HepG2 (cell line): Measurements from ENCODE around the gene JPH4. TPM values are rescaled to one million over a fixed set of nuclear protein-coding genes. Genes with fewer than 3 reads are reported as not detected.
A peak's percentile ranks its signal among the peaks of the same experiment; 100 is the strongest.

Experiments
- ATAC-seq: fragments of 200-7000 bp; cut with Tn5 transposase; 3 replicates; pipeline ENCODE4 v1.9.1; 2020; ENCODE audit warnings: mild to moderate bottlenecking, moderate library complexity
- BruUV-seq: library from RNA; stranded (reverse); fragments of 400-500 nt; replicated peaks from 2 replicates; lab custom pipeline; 2021; lab: Mats Ljungman, UMichigan
- CTCF ChIA-PET: fragments of 300-600 bp; formaldehyde crosslinking; extraction: SDS; loops from one replicate; lab custom pipeline; 2021; ENCODE audit warnings: low total read pairs, inconsistent platforms, low intra/inter-chr PET ratio; lab: Yijun Ruan, JAX
- POLR2A ChIA-PET: fragments of 350-600 bp; sonication (Branson Sonifier 250); formaldehyde crosslinking; loops from one replicate; lab custom pipeline; 2020; ENCODE audit warnings: antibody characterized with exemption, inconsistent platforms; lab: Yijun Ruan, JAX
- DNase-seq: peaks from one replicate; pipeline ENCODE4 v3.0.0-alpha.2; 2015; ENCODE audit warnings: low spot score
- FAIRE-seq: peaks from 3 replicates; lab custom pipeline; 2011; peaks lifted over from hg19 to GRCh38; lab: Jason Lieb, UNC
- H2AFZ ChIP-seq: one replicate; pipeline ENCODE4 v1.6.1; 2011; ENCODE audit warnings: low read length, inconsistent platforms
- H3K27ac ChIP-seq: fragments of 300-600 bp; 3 replicates; pipeline ENCODE4 v1.8.0; 2011; ENCODE audit warnings: mixed run types, mild to moderate bottlenecking, mixed read lengths, low read length, inconsistent platforms; ENCODE audit not compliant: insufficient read depth; ENCODE audit errors: extremely low read length
- H3K27me3 ChIP-seq, 2 experiments: fragments of 200-600 bp in 1 of 2; 2 replicates in 1 of 2; 3 replicates in 1 of 2; pipeline versions ENCODE4 v1.6.0 to v1.8.0; 2011; ENCODE audit warnings: low read length in 2 of 2, mild to moderate bottlenecking in 2 of 2, moderate library complexity in 2 of 2, inconsistent platforms in 1 of 2; ENCODE audit not compliant: insufficient read depth in 2 of 2, control insufficient read depth in 1 of 2
- H3K36me3 ChIP-seq, 2 experiments: fragments of 200-600 bp in 1 of 2; replicated peaks in 1 of 2; 2 replicates in 1 of 2; 3 replicates in 1 of 2; pipeline versions ENCODE4 v1.5.1 to v1.8.0; 2011; ENCODE audit warnings: low read length in 2 of 2, inconsistent platforms in 1 of 2; ENCODE audit not compliant: insufficient read depth in 2 of 2, control insufficient read depth in 1 of 2
- H3K4me1 ChIP-seq: 2 replicates; pipeline ENCODE4 v1.5.1; 2012; ENCODE audit warnings: low read length, inconsistent platforms; ENCODE audit not compliant: insufficient read depth
- H3K4me2 ChIP-seq: 2 replicates; pipeline ENCODE4 v1.6.0; 2011; ENCODE audit warnings: low read depth, low read length, inconsistent platforms
- H3K4me3 ChIP-seq, 3 experiments: fragments of 200-600 bp in 1 of 3; sonication (generic), shearing (Covaris generic) in 1 of 3; replicated peaks in 1 of 3; 2 replicates each; pipeline ENCODE4 v1.5.1; 2011 to 2016; ENCODE audit warnings: low read length in 3 of 3, inconsistent platforms in 2 of 3, low read depth in 2 of 3, mild to moderate bottlenecking in 2 of 3, control low read depth in 1 of 3, mixed read lengths in 1 of 3; ENCODE audit not compliant: insufficient read depth in 1 of 3
- H3K79me2 ChIP-seq: one replicate; pipeline ENCODE4 v1.6.1; 2011; ENCODE audit warnings: low read length, inconsistent platforms; ENCODE audit not compliant: insufficient read depth
- H3K9ac ChIP-seq: 2 replicates; pipeline ENCODE4 v1.6.0; 2011; ENCODE audit warnings: mild to moderate bottlenecking, low read depth, low read length, inconsistent platforms; ENCODE audit not compliant: insufficient read depth
- H3K9me3 ChIP-seq: 2 replicates; pipeline ENCODE4 v1.5.1; 2012; ENCODE audit warnings: mild to moderate bottlenecking, low read length
- H4K20me1 ChIP-seq: 2 replicates; pipeline ENCODE4 v1.6.0; 2011; ENCODE audit warnings: inconsistent platforms, mild to moderate bottlenecking, low read length, moderate library complexity; ENCODE audit not compliant: insufficient read depth
- AGO2 ChIP-seq: fragments of 200-400 bp; formaldehyde crosslinking; optimal IDR thresholded peaks from 2 replicates; pipeline ENCODE3; 2017; ENCODE audit warnings: mild to moderate bottlenecking, low read depth, low read length, moderate library complexity
- ATF7 ChIP-seq, 2 experiments: fragments of 450-650 bp in 1 of 2; sonication (generic) in 1 of 2; formaldehyde crosslinking in 1 of 2; IDR thresholded peaks; 2 replicates each; pipeline versions ENCODE4 v1.4.0 to v1.6.1; 2016 to 2020; ENCODE audit warnings: antibody characterized with exemption in 1 of 2, mild to moderate bottlenecking in 1 of 2, missing genetic modification reagents in 1 of 2
- NFKB2 ChIP-seq: sonication (generic); formaldehyde crosslinking; IDR thresholded peaks from 2 replicates; pipeline ENCODE4 v1.4.0; 2020; ENCODE audit warnings: missing genetic modification reagents, borderline replicate concordance
- NRL ChIP-seq: sonication (generic); formaldehyde crosslinking; IDR thresholded peaks from 2 replicates; pipeline ENCODE4 v1.5.0; 2020; ENCODE audit warnings: missing genetic modification reagents, mild to moderate bottlenecking, moderate library complexity, borderline replicate concordance
- PHB2 ChIP-seq: fragments of 450-650 bp; IDR thresholded peaks from 2 replicates; pipeline ENCODE4 v1.6.1; 2018; ENCODE audit not compliant: partially characterized antibody
- POLR2AphosphoS5 ChIP-seq: IDR thresholded peaks from 2 replicates; pipeline ENCODE4 v1.6.1; 2012; ENCODE audit warnings: low read depth, low read length
- SIN3A ChIP-seq: IDR thresholded peaks from 2 replicates; pipeline ENCODE4 v1.6.1; 2011; ENCODE audit warnings: low read depth, mild to moderate bottlenecking, control low read depth, low read length, borderline replicate concordance
- ZFYVE20 ChIP-seq: sonication (generic); formaldehyde crosslinking; IDR thresholded peaks from 2 replicates; pipeline ENCODE4 v1.8.0; 2023; ENCODE audit warnings: low read depth, mild to moderate bottlenecking, moderate library complexity, missing genetic modification reagents, borderline replicate concordance
- ZNF138 ChIP-seq: sonication (generic); formaldehyde crosslinking; IDR thresholded peaks from 2 replicates; pipeline ENCODE4 v1.5.0; 2020; ENCODE audit warnings: mild to moderate bottlenecking, low read depth, missing genetic modification reagents
- ZNF446 ChIP-seq: sonication (generic); formaldehyde crosslinking; IDR thresholded peaks from 2 replicates; pipeline ENCODE4 v1.5.0; 2020; ENCODE audit warnings: mild to moderate bottlenecking, missing genetic modification reagents
- WGBS: methylation state at CpG from one replicate; pipeline ENCODE4 v1.1.6; 2017; ENCODE audit warnings: low lambda C conversion rate; 5-methylcytosine and 5-hydroxymethylcytosine counted together
- in situ Hi-C: cut with HindIII; loops from 2 replicates; pipeline ENCODE4 v1.10.0; 2017; ENCODE audit warnings: low pct_unique_long_range_greater_than_20kb; ENCODE audit not compliant: extremely low pct_ligation_motif_present
- intact Hi-C: fragments of 100-400 bp; cut with micrococcal nuclease; formaldehyde crosslinking; loops from one replicate; pipeline ENCODE4 v1.10.0; 2022; ENCODE audit not compliant: unreplicated experiment
- polyA plus RNA-seq, 8 experiments: library from polyadenylated mRNA; depleted of rRNA in 3 of 8; stranded (reverse) in 7 of 8; unstranded in 1 of 8; fragments of >200 nt; fragmentation: Illumina TruSeq in 4 of 8; extraction: Trizol in 4 of 8; gene quantifications; 2 replicates each; pipeline versions ENCODE4 v1.2.1 to v1.2.3, GENCODE V29; 2011 to 2016; ENCODE audit warnings: low read depth in 4 of 8, missing spikeins in 1 of 8, mixed read lengths in 1 of 8; ENCODE audit not compliant: insufficient read depth in 1 of 8
- total RNA-seq, 5 experiments: library from RNA; depleted of rRNA; stranded (reverse); fragments of >200 nt; fragmentation: Illumina TruSeq; extraction: Trizol; gene quantifications; 2 replicates each; pipeline ENCODE4 v1.2.3, GENCODE V29; 2016; ENCODE audit warnings: low read depth in 1 of 5
- TF ChIP-seq, protein P1 (sequence below): sonication (generic); formaldehyde crosslinking; IDR thresholded peaks from 2 replicates; pipeline ENCODE4 v1.9.0; 2022; ENCODE audit warnings: missing genetic modification reagents, mild to moderate bottlenecking, borderline replicate concordance
- TF ChIP-seq, protein P2 (sequence below): sonication (generic); formaldehyde crosslinking; IDR thresholded peaks from 2 replicates; pipeline ENCODE4 v1.8.1; 2023; ENCODE audit warnings: mild to moderate bottlenecking, moderate library complexity, missing genetic modification reagents
- TF ChIP-seq, protein P3 (sequence below): sonication (generic); IDR thresholded peaks from 2 replicates; pipeline ENCODE4 v1.6.1; 2016; ENCODE audit warnings: low read depth, borderline replicate concordance
- TF ChIP-seq, protein P4 (sequence below): IDR thresholded peaks from 2 replicates; pipeline ENCODE4 v1.6.1; 2016; ENCODE audit warnings: missing biosample characterization, missing genetic modification reagents, low read depth
- TF ChIP-seq, protein P5 (sequence below): sonication (generic); formaldehyde crosslinking; IDR thresholded peaks from 2 replicates; pipeline ENCODE4 v1.8.0; 2022; ENCODE audit warnings: missing genetic modification reagents, low read depth, mild to moderate bottlenecking, borderline replicate concordance

Gene JPH4
- total and polyA plus RNA-seq, 2 of the 13 experiments (the other 11 are each of a cell fraction or from before 2014, with no cell fraction given), result 0.08 to 0.22 TPM

DNA sequence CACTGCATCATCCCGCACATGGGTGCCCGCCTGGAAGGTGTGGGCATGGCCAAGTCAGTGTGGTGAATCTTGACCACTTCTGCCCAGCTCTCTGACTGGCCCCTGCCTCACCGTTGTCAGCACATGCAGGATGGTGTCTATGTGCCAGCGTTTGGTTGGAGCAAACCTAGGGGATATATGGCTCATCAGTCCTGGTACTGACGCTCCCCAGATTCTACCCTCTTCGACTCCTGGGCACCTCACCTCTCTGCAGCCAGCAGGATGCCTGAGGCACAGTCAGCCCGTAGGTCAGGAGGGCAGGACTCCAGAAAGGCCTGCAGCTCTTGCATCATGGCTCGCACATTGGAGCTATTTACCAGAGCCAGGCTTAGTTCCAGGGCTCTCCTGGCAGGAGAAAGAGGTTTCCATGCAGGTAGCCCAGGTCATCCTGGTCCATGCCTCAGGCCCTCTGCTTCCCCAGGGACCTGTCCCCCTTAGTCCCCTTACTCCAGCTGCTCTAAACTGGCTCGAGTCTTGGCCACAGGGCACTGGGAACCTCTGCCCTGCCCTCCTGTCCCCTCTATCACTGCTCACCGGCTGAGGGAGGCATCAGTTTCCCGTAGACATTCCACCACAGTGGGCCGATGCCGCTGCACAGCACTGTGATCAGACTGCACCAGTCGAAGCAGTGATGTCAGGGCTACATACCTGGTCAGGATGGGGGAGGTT, 15.0 kb downstream of the JPH4 start:
- peaks cover 48 to 73% of the 10 kb centered on the region in 2 experiments for H3K36me3 ChIP-seq
- in situ Hi-C loops (no loop called here), intact Hi-C loops (no loop called here)
- DNase-seq (no peak), FAIRE-seq (no peak), ATAC-seq (no peak)
- POLR2A ChIA-PET, result interaction anchor here (0.6 to 1.5 kb wide), 7 partner anchors 8 to 94 kb away, joined by 3 to 5 read pairs (median 4); partner anchors contain the start of genes NGDN and ZFHX2
- peaks cover 31% of the 10 kb centered on the region for H3K4me1 ChIP-seq
- no peak overlapping the region for H2AFZ ChIP-seq
- BruUV-seq, result no TSS peak
- 94% methylated on average over 14 of the region's 14 CpGs for WGBS
- H3K79me2 ChIP-seq, result peaks cover 7% of the 10 kb centered on the region
- no peak overlapping the region for H3K4me3 ChIP-seq
- no peaks in the 10 kb centered on the region; a peak in 1 of 5 replicates for H3K27me3 ChIP-seq
- H3K4me2 ChIP-seq, result no peak overlapping the region
- H3K27ac ChIP-seq, result no peak overlapping the region
- CTCF ChIA-PET, result interaction anchor here (1.4 to 10.9 kb wide), 3 partner anchors 24 to 236 kb away, joined by 12 to 275 read pairs (median 13); no protein-coding TSS in a partner anchor
- peaks cover 13% of the 10 kb centered on the region; the same call in 1 of the 2 replicates for H4K20me1 ChIP-seq
- no peaks in the 10 kb centered on the region for H3K9me3 ChIP-seq
- no peak overlapping the region for H3K9ac ChIP-seq
- TF ChIP-seq PHB2, result no peak
- no peak for TF ChIP-seq NFKB2
- TF ChIP-seq ZNF446, result no peak
- peak; percentile 30; the same call in 1 of the 2 replicates for TF ChIP-seq NRL (CRISPR knock-in tag)
- TF ChIP-seq, protein P1, sequence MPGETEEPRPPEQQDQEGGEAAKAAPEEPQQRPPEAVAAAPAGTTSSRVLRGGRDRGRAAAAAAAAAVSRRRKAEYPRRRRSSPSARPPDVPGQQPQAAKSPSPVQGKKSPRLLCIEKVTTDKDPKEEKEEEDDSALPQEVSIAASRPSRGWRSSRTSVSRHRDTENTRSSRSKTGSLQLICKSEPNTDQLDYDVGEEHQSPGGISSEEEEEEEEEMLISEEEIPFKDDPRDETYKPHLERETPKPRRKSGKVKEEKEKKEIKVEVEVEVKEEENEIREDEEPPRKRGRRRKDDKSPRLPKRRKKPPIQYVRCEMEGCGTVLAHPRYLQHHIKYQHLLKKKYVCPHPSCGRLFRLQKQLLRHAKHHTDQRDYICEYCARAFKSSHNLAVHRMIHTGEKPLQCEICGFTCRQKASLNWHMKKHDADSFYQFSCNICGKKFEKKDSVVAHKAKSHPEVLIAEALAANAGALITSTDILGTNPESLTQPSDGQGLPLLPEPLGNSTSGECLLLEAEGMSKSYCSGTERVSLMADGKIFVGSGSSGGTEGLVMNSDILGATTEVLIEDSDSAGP (CRISPR knock-in tag), result 0 out of 2 replicates have a peak, but pooled peaks have one; percentile 6
- TF ChIP-seq, protein P2, sequence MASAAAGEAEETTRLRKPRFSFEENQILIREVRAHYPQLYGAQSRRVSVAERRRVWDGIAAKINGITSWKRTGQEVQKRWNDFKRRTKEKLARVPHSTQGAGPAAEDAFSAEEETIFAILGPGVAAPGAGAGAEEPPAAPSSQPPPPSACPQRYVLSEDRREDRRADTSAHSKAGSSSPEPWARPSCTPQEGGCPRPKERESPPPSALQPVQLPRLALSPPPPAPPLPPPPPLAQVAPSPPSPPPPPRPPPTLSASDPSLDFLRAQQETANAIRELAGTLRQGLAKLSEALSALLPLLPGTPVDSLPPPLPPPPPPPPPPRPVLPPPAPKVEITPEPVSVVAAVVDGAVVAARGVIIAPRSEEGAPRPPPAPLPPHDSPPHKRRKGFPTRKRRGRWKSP, result no peak
- TF ChIP-seq AGO2, result peak; percentile 94
- TF ChIP-seq, protein P3, sequence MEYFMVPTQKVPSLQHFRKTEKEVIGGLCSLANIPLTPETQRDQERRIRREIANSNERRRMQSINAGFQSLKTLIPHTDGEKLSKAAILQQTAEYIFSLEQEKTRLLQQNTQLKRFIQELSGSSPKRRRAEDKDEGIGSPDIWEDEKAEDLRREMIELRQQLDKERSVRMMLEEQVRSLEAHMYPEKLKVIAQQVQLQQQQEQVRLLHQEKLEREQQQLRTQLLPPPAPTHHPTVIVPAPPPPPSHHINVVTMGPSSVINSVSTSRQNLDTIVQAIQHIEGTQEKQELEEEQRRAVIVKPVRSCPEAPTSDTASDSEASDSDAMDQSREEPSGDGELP, result no peak
- TF ChIP-seq POLR2AphosphoS5, result peak; percentile 33
- no peak for TF ChIP-seq SIN3A
- TF ChIP-seq ZFYVE20 (CRISPR knock-in tag), result 0 out of 2 replicates have a peak, but pooled peaks have one; percentile 75
- TF ChIP-seq, protein P4, sequence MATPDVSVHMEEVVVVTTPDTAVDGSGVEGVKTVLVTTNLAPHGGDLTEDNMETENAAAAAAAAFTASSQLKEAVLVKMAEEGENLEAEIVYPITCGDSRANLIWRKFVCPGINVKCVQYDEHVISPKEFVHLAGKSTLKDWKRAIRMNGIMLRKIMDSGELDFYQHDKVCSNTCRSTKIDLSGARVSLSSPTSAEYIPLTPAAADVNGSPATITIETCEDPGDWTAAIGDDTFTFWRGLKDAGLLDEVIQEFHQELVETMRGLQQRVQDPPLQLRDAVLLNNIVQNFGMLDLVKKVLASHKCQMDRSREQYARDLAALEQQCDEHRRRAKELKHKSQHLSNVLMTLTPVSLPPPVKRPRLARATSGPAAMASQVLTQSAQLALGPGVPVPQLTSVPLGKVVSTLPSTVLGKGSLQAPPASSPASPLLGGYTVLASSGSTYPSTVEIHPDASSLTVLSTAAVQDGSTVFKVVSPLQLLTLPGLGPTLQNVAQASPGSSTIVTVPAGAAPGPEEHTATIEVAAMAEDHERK (CRISPR knock-in tag), result no peak
- TF ChIP-seq ATF7 (IDR thresholded peaks at IDR 0.05), result no peak
- TF ChIP-seq ATF7 (CRISPR knock-in tag; IDR thresholded peaks at IDR 0.05), result 0 out of 2 replicates have a peak, but pooled peaks have one; percentile 31
- TF ChIP-seq, protein P5, sequence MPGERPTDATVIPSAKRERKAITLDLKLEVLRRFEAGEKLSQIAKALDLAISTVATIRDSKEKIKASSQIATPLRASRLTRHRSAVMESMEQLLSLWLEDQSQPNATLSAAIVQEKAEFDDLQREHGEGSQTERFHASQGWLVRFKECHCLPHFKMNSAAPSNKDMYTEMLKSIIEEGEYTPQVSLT (CRISPR knock-in tag), result no peak
- TF ChIP-seq ZNF138 (CRISPR knock-in tag), result no peak
